GM23338 (cell line): ENCODE results near the gene SPACA7. TPM values are rescaled to one million over a fixed set of nuclear protein-coding genes. Genes with fewer than 3 reads are reported as not detected.

Experiments
- ATAC-seq: fragments of 200-7000 bp; cut with Tn5 transposase; 3 replicates; pipeline ENCODE4 v1.9.1; 2020
- DNase-seq: peaks from one replicate; pipeline ENCODE4 v3.0.0-alpha.2; 2015; ENCODE audit warnings: low spot score
- H2AFZ ChIP-seq: fragments of 200-600 bp; sonication (generic); 2 replicates; pipeline ENCODE4 v1.8.0; 2016; ENCODE audit warnings: antibody characterized with exemption, mild to moderate bottlenecking, moderate library complexity
- H3F3A ChIP-seq: fragments of 200-600 bp; sonication (generic); replicated peaks from 2 replicates; pipeline ENCODE4 v1.8.0; 2017; ENCODE audit warnings: antibody characterized with exemption, mixed run types, low read depth
- H3K27ac ChIP-seq: fragments of 200-600 bp; sonication (generic); 2 replicates; pipeline ENCODE4 v1.6.1; 2016; ENCODE audit warnings: low read depth
- H3K27me3 ChIP-seq: fragments of 200-600 bp; sonication (generic); 2 replicates; pipeline ENCODE4 v1.8.0; 2016; ENCODE audit warnings: mild to moderate bottlenecking, mixed run types, moderate library complexity; ENCODE audit not compliant: insufficient read depth
- H3K36me3 ChIP-seq: fragments of 200-600 bp; sonication (generic); 2 replicates; pipeline ENCODE4 v1.8.0; 2016; ENCODE audit warnings: mild to moderate bottlenecking; ENCODE audit not compliant: insufficient read depth
- H3K4me1 ChIP-seq: fragments of 200-600 bp; sonication (generic); 2 replicates; pipeline ENCODE4 v1.8.0; 2016; ENCODE audit warnings: mild to moderate bottlenecking, moderate library complexity; ENCODE audit not compliant: insufficient read depth
- H3K4me2 ChIP-seq: fragments of 200-600 bp; sonication (generic); 2 replicates; pipeline ENCODE4 v1.7.1; 2017; ENCODE audit warnings: mixed run types
- H3K4me3 ChIP-seq: fragments of 200-600 bp; sonication (generic); 2 replicates; pipeline ENCODE4 v1.6.1; 2016; ENCODE audit warnings: mixed run types
- H3K79me2 ChIP-seq: fragments of 200-600 bp; sonication (generic); replicated peaks from 2 replicates; pipeline ENCODE4 v1.8.0; 2017; ENCODE audit warnings: mild to moderate bottlenecking; ENCODE audit not compliant: insufficient read depth
- H3K9me2 ChIP-seq: fragments of 200-600 bp; sonication (generic); 2 replicates; pipeline ENCODE4 v1.8.0; 2017; ENCODE audit not compliant: insufficient read depth
- H4K20me1 ChIP-seq: fragments of 200-600 bp; sonication (generic); replicated peaks from 2 replicates; pipeline ENCODE4 v1.8.0; 2017; ENCODE audit warnings: mild to moderate bottlenecking; ENCODE audit not compliant: insufficient read depth
- H3K27ac Mint-ChIP-seq: 2 replicates; pipeline ENCODE4 v1.8.0; 2020; ENCODE audit warnings: inconsistent platforms, mild to moderate bottlenecking, moderate library complexity, mixed read lengths
- H3K27me3 Mint-ChIP-seq: 3 replicates; pipeline ENCODE4 v1.8.0; 2022; ENCODE audit warnings: low read depth, mild to moderate bottlenecking, moderate library complexity, mixed read lengths, inconsistent platforms; ENCODE audit not compliant: insufficient read depth, poor library complexity
- H3K36me3 Mint-ChIP-seq: 3 replicates; pipeline ENCODE4 v1.8.0; 2021; ENCODE audit warnings: low read depth, mild to moderate bottlenecking, inconsistent platforms, moderate library complexity, mixed read lengths
- H3K4me1 Mint-ChIP-seq: 3 replicates; pipeline ENCODE4 v1.8.0; 2020; ENCODE audit warnings: mild to moderate bottlenecking, inconsistent platforms, mixed read lengths
- H3K4me3 Mint-ChIP-seq: 3 replicates; pipeline ENCODE4 v1.8.0; 2021; ENCODE audit warnings: moderate library complexity, mild to moderate bottlenecking, inconsistent platforms, mixed read lengths
- H3K9me3 Mint-ChIP-seq: 3 replicates; pipeline ENCODE4 v1.8.0; 2020; ENCODE audit warnings: moderate library complexity, mild to moderate bottlenecking, inconsistent platforms, mixed read lengths
- CREB1 ChIP-seq: fragments of 250-450 bp; sonication (Bioruptor Pico); IDR thresholded peaks from 2 replicates; pipeline ENCODE4 v1.5.0; 2020; ENCODE audit warnings: low read depth, mild to moderate bottlenecking, moderate library complexity
- CTCF ChIP-seq, 2 experiments: fragments of 200-600 bp in 1 of 2; sonication (generic) in 1 of 2; conservative IDR thresholded peaks; 2 replicates each; pipeline versions ENCODE4 v1.5.1 to v1.6.1; 2016 to 2017; ENCODE audit warnings: antibody characterized with exemption in 2 of 2, low read depth in 2 of 2, mild to moderate bottlenecking in 2 of 2, moderate library complexity in 1 of 2
- ETS1 ChIP-seq: IDR thresholded peaks from 2 replicates; pipeline ENCODE4 v1.6.1; 2016; ENCODE audit warnings: antibody characterized with exemption
- EZH2 ChIP-seq: fragments of 200-600 bp; sonication (generic); IDR thresholded peaks from one replicate; pipeline ENCODE4 v1.8.0; 2017; ENCODE audit warnings: antibody characterized with exemption, mild to moderate bottlenecking, low read depth; ENCODE audit not compliant: unreplicated experiment
- EZH2phosphoT487 ChIP-seq: fragments of 200-600 bp; sonication (generic); IDR thresholded peaks from one replicate; pipeline ENCODE4 v1.8.1; 2018; ENCODE audit warnings: antibody characterized with exemption; ENCODE audit not compliant: unreplicated experiment
- JUNB ChIP-seq: IDR thresholded peaks from one replicate; pipeline ENCODE4 v1.6.1; 2016; ENCODE audit warnings: antibody characterized with exemption; ENCODE audit not compliant: unreplicated experiment
- NANOG ChIP-seq: IDR thresholded peaks from 2 replicates; pipeline ENCODE4 v1.6.1; 2016; ENCODE audit warnings: antibody characterized with exemption, borderline replicate concordance
- POLR2AphosphoS5 ChIP-seq: IDR thresholded peaks from 2 replicates; pipeline ENCODE4 v1.6.1; 2016; ENCODE audit warnings: antibody characterized with exemption, low read depth
- REST ChIP-seq: IDR thresholded peaks from one replicate; pipeline ENCODE4 v1.6.1; 2018; ENCODE audit warnings: antibody characterized with exemption; ENCODE audit not compliant: unreplicated experiment
- STAT1 ChIP-seq: IDR thresholded peaks from one replicate; pipeline ENCODE4 v1.6.1; 2016; ENCODE audit warnings: antibody characterized with exemption; ENCODE audit not compliant: unreplicated experiment
- ZNF114 ChIP-seq: fragments of 250-450 bp; sonication (Bioruptor Pico); IDR thresholded peaks from 2 replicates; pipeline ENCODE4 v1.5.0; 2020; ENCODE audit warnings: mild to moderate bottlenecking, moderate library complexity
- ZNF331 ChIP-seq: fragments of 250-450 bp; sonication (Bioruptor Pico); IDR thresholded peaks from 2 replicates; pipeline ENCODE4 v1.5.0; 2020; ENCODE audit warnings: low read depth, mild to moderate bottlenecking, moderate library complexity
- ZNF462 ChIP-seq: fragments of 250-450 bp; sonication (Bioruptor Pico); IDR thresholded peaks from 2 replicates; pipeline ENCODE4 v1.5.0; 2020; ENCODE audit warnings: mild to moderate bottlenecking, moderate library complexity
- polyA plus RNA-seq: library from polyadenylated mRNA; unstranded; fragments of >200 nt; fragmentation: Nextera tagmentation; extraction: Ambion mirVana; gene quantifications from 2 replicates; pipeline ENCODE4 v1.2.1, GENCODE V29; 2016
- total RNA-seq: library from RNA; depleted of rRNA; stranded (reverse); fragments of >200 nt; shearing (Covaris generic); gene quantifications from 2 replicates; pipeline ENCODE4 v1.2.3, GENCODE V29; 2014

Gene SPACA7
- total and polyA plus RNA-seq, 2 experiments from 2014 or later, result not detected

- Histone ChIP-seq H3K4me1 (no peaks in the 10 kb centered on the region), H3K9me2 (no peaks in the 10 kb centered on the region; the same call in 1 of the 2 replicates), H3K27me3 (no peaks in the 10 kb centered on the region), H3K27ac (no peak overlapping the region), H3F3A (no peaks in the 10 kb centered on the region), H2AFZ (no peak overlapping the region), H3K4me3 (no peak overlapping the region), H4K20me1 (no peaks in the 10 kb centered on the region), H3K79me2 (no peaks in the 10 kb centered on the region), H3K36me3 (no peaks in the 10 kb centered on the region), H3K4me2 (no peak overlapping the region)
- no peak overlapping the region for H3K4me3 Mint-ChIP-seq
- no peak overlapping the region for H3K27ac Mint-ChIP-seq
- no peak for DNase-seq
- ATAC-seq, result no peak
- no peak for TF ChIP-seq NANOG
- no peak for TF ChIP-seq ZNF331 (CRISPR knock-in tag)
- no peak for TF ChIP-seq ZNF114 (CRISPR knock-in tag)
- TF ChIP-seq STAT1, result no peak
- TF ChIP-seq CTCF (conservative IDR thresholded peaks at IDR 0.05; ENCODE audit: low read depth in 2 of 2), result no peak
- TF ChIP-seq CREB1 (CRISPR knock-in tag), result no peak
- no peak for TF ChIP-seq POLR2AphosphoS5
- no peak for TF ChIP-seq ZNF462 (CRISPR knock-in tag)
- no peak for TF ChIP-seq JUNB
- TF ChIP-seq EZH2phosphoT487, result no peak
- no peak for TF ChIP-seq REST
- TF ChIP-seq EZH2, result no peak
- TF ChIP-seq ETS1, result no peak
- no peaks in the 10 kb centered on the region; the same call in 2 of the 3 replicates for H3K9me3 Mint-ChIP-seq
- H3K4me1 Mint-ChIP-seq, result peaks cover 36% of the 10 kb centered on the region
- peaks cover 10% of the 10 kb centered on the region for H3K27me3 Mint-ChIP-seq
- no peaks in the 10 kb centered on the region for H3K36me3 Mint-ChIP-seq
These were observed 21.6 kb upstream of the SPACA7 start for GRCh38 chr13:112354330-112355273.
